HAP-1 (cell line): ENCODE data around the gene BCL11B.

ENCODE experiments used
- DNase-seq, 2 experiments: peaks; one replicate each; pipeline ENCODE4 v3.0.0-alpha.2; 2016 to 2020; ENCODE audit warnings: low spot score in 2 of 2
- H3K27me3 ChIP-seq: fragments of 250-450 bp; sonication (Bioruptor Pico); 2 replicates; pipeline ENCODE4 v1.5.1; 2020; ENCODE audit warnings: low read depth, mild to moderate bottlenecking, moderate library complexity
- H3K36me3 ChIP-seq: fragments of 250-450 bp; sonication (Bioruptor Pico); replicated peaks from 2 replicates; pipeline ENCODE4 v1.5.1; 2020; ENCODE audit warnings: mild to moderate bottlenecking
- H3K4me1 ChIP-seq: fragments of 250-450 bp; sonication (Bioruptor Pico); 2 replicates; pipeline ENCODE4 v1.5.1; 2020; ENCODE audit warnings: mild to moderate bottlenecking
- H3K4me3 ChIP-seq: fragments of 250-450 bp; sonication (Bioruptor Pico); 2 replicates; pipeline ENCODE4 v1.5.1; 2020; ENCODE audit warnings: mild to moderate bottlenecking, moderate library complexity
- H3K9me3 ChIP-seq: fragments of 250-450 bp; sonication (Bioruptor Pico); 2 replicates; pipeline ENCODE4 v1.5.1; 2020; ENCODE audit warnings: mild to moderate bottlenecking, moderate library complexity
- in situ Hi-C: fragments of 300-500 bp; cut with MboI; formaldehyde crosslinking; loops from 3 replicates; pipeline ENCODE4 v1.14.3; 2020; ENCODE audit warnings: low sequenced_read_pairs, inconsistent platforms, mixed read lengths

Gene BCL11B

GRCh38 chr14:99132821-99133635, 139.0 kb downstream of the BCL11B start:
- no peaks in the 10 kb centered on the region for H3K9me3 ChIP-seq
- no peaks in the 10 kb centered on the region for H3K36me3 ChIP-seq
- DNase-seq: no peak
- H3K4me3 ChIP-seq: no peak overlapping the region
- H3K27me3 ChIP-seq: no peaks in the 10 kb centered on the region
- H3K4me1 ChIP-seq: no peaks in the 10 kb centered on the region
- in situ Hi-C loops: no loop called here

- Histone ChIP-seq H3K36me3 (no peaks in the 10 kb centered on the region), H3K27me3 (no peaks in the 10 kb centered on the region), H3K9me3 (no peaks in the 10 kb centered on the region), H3K4me3 (no peak overlapping the region), H3K4me1 (no peaks in the 10 kb centered on the region)
- in situ Hi-C loops: no loop called here
- DNase-seq: no peak
Observed at GRCh38 chr14:99131632-99132271, 140.2 kb downstream of the BCL11B start.

- H3K36me3 ChIP-seq: no peaks in the 10 kb centered on the region
- H3K4me1 ChIP-seq: no peaks in the 10 kb centered on the region
- no peaks in the 10 kb centered on the region for H3K9me3 ChIP-seq
- DNase-seq: no peak
- H3K4me3 ChIP-seq: no peak overlapping the region
- H3K27me3 ChIP-seq: no peaks in the 10 kb centered on the region
- in situ Hi-C loops: no loop called here
Observed at GRCh38 chr14:99129998-99130397, 142.0 kb downstream of the BCL11B start.

GRCh38 chr14:99129211-99129696, 142.7 kb downstream of the BCL11B start:
- no peaks in the 10 kb centered on the region for H3K36me3 ChIP-seq
- in situ Hi-C loops: no loop called here
- no peaks in the 10 kb centered on the region for H3K27me3 ChIP-seq
- no peak overlapping the region for H3K4me3 ChIP-seq
- DNase-seq: no peak
- H3K4me1 ChIP-seq: no peaks in the 10 kb centered on the region
- H3K9me3 ChIP-seq: no peaks in the 10 kb centered on the region

GRCh38 chr14:99128185-99128584, 143.8 kb downstream of the BCL11B start:
- no peaks in the 10 kb centered on the region for H3K4me1 ChIP-seq
- no peaks in the 10 kb centered on the region for H3K9me3 ChIP-seq
- H3K36me3 ChIP-seq: no peaks in the 10 kb centered on the region
- in situ Hi-C loops: no loop called here
- no peak overlapping the region for H3K4me3 ChIP-seq
- no peak for DNase-seq
- no peaks in the 10 kb centered on the region for H3K27me3 ChIP-seq

- no peak for DNase-seq
- Histone ChIP-seq H3K4me3 (no peak overlapping the region), H3K4me1 (no peaks in the 10 kb centered on the region), H3K9me3 (no peaks in the 10 kb centered on the region), H3K27me3 (no peaks in the 10 kb centered on the region), H3K36me3 (no peaks in the 10 kb centered on the region)
- in situ Hi-C loops: no loop called here
Observed at GRCh38 chr14:99127651-99128167, 144.3 kb downstream of the BCL11B start.

GRCh38 chr14:99125616-99126431, 146.2 kb downstream of the BCL11B start:
- in situ Hi-C loops: no loop called here
- Histone ChIP-seq H3K36me3 (no peaks in the 10 kb centered on the region), H3K27me3 (no peaks in the 10 kb centered on the region), H3K4me3 (no peak overlapping the region), H3K9me3 (no peaks in the 10 kb centered on the region), H3K4me1 (no peaks in the 10 kb centered on the region)
- DNase-seq: no peak

GRCh38 chr14:99125113-99125512, 146.9 kb downstream of the BCL11B start:
- in situ Hi-C loops: no loop called here
- H3K4me3 ChIP-seq: no peak overlapping the region
- H3K9me3 ChIP-seq: no peaks in the 10 kb centered on the region
- no peaks in the 10 kb centered on the region for H3K27me3 ChIP-seq
- H3K36me3 ChIP-seq: no peaks in the 10 kb centered on the region
- DNase-seq: no peak
- H3K4me1 ChIP-seq: no peaks in the 10 kb centered on the region

- H3K9me3 ChIP-seq: no peaks in the 10 kb centered on the region
- in situ Hi-C loops: no loop called here
- H3K27me3 ChIP-seq: no peaks in the 10 kb centered on the region
- H3K4me1 ChIP-seq: no peaks in the 10 kb centered on the region
- no peaks in the 10 kb centered on the region for H3K36me3 ChIP-seq
- no peak overlapping the region for H3K4me3 ChIP-seq
- no peak for DNase-seq
Observed at GRCh38 chr14:99124482-99125105, 147.4 kb downstream of the BCL11B start.

GRCh38 chr14:99123208-99123870, 148.7 kb downstream of the BCL11B start:
- no peaks in the 10 kb centered on the region for H3K36me3 ChIP-seq
- H3K27me3 ChIP-seq: no peaks in the 10 kb centered on the region
- H3K4me3 ChIP-seq: no peak overlapping the region
- in situ Hi-C loops: no loop called here
- no peaks in the 10 kb centered on the region for H3K4me1 ChIP-seq
- H3K9me3 ChIP-seq: no peaks in the 10 kb centered on the region
- DNase-seq: no peak

GRCh38 chr14:99122521-99123125, 149.4 kb downstream of the BCL11B start:
- DNase-seq: no peak
- in situ Hi-C loops: no loop called here

GRCh38 chr14:99121319-99121875, 150.6 kb downstream of the BCL11B start:
- DNase-seq: no peak
- Histone ChIP-seq H3K27me3 (no peaks in the 10 kb centered on the region), H3K36me3 (no peaks in the 10 kb centered on the region), H3K4me1 (no peaks in the 10 kb centered on the region), H3K4me3 (no peak overlapping the region), H3K9me3 (no peaks in the 10 kb centered on the region)
- in situ Hi-C loops: no loop called here

More at GRCh38 chr14:99122521-99123125, 149.4 kb downstream of the BCL11B start:
- Histone ChIP-seq H3K27me3 (no peaks in the 10 kb centered on the region), H3K4me1 (no peaks in the 10 kb centered on the region), H3K4me3 (no peak overlapping the region), H3K9me3 (no peaks in the 10 kb centered on the region), H3K36me3 (no peaks in the 10 kb centered on the region)
